ENCODE measurements around the gene RACGAP1.
A peak's percentile ranks its signal among the peaks of the same experiment; 100 is the strongest.
"Not testable (repeated sequence)": the region's sequence is repeated elsewhere in the genome, so short reads cannot be mapped to it uniquely, and the experiment has no call there.

RACGAP1 gene

GRCh38 chr12:50055831-50056638 lies 30.7 kb upstream of the RACGAP1 start:
- FAIRE-seq, result no peak

GRCh38 chr12:50053583-50053982 lies 28.3 kb upstream of the RACGAP1 start:
- no peak for FAIRE-seq

GRCh38 chr12:50052964-50053363 lies 27.7 kb upstream of the RACGAP1 start:
- no peak for FAIRE-seq

- no peak for FAIRE-seq
Measured at GRCh38 chr12:50052544-50052943, 27.2 kb upstream of the RACGAP1 start.

GRCh38 chr12:50051101-50051806 lies 26.0 kb upstream of the RACGAP1 start:
- FAIRE-seq, result no peak

GRCh38 chr12:50050410-50051098 lies 25.3 kb upstream of the RACGAP1 start:
- no peak for FAIRE-seq

- no peak for FAIRE-seq
Measured at GRCh38 chr12:50050119-50050385, 24.8 kb upstream of the RACGAP1 start.

GRCh38 chr12:50049254-50050118 lies 24.2 kb upstream of the RACGAP1 start:
- FAIRE-seq, result no peak

GRCh38 chr12:50047693-50048250 lies 22.5 kb upstream of the RACGAP1 start:
- FAIRE-seq, result no peak

GRCh38 chr12:50043854-50044253 lies 18.6 kb upstream of the RACGAP1 start:
- FAIRE-seq, result no peak

- FAIRE-seq, result no peak
Measured at GRCh38 chr12:50043308-50043707, 18.0 kb upstream of the RACGAP1 start.

GRCh38 chr12:50042693-50043092 lies 17.4 kb upstream of the RACGAP1 start:
- FAIRE-seq, result no peak

GRCh38 chr12:50041962-50042361 lies 16.7 kb upstream of the RACGAP1 start:
- no peak for FAIRE-seq

GRCh38 chr12:50041062-50041860 lies 16.0 kb upstream of the RACGAP1 start:
- FAIRE-seq, result no peak

GRCh38 chr12:50040657-50041056 lies 15.4 kb upstream of the RACGAP1 start:
- FAIRE-seq, result no peak

GRCh38 chr12:50039151-50039835 lies 14.0 kb upstream of the RACGAP1 start:
- FAIRE-seq, result peak; percentile 33

GRCh38 chr12:50038336-50038735 lies 13.0 kb upstream of the RACGAP1 start:
- no peak for FAIRE-seq

- no peak for FAIRE-seq
Measured at GRCh38 chr12:50032854-50033581, 7.7 kb upstream of the RACGAP1 start.

GRCh38 chr12:50032515-50032853 lies 7.2 kb upstream of the RACGAP1 start:
- no peak for FAIRE-seq

GRCh38 chr12:50030449-50030848 lies 5.2 kb upstream of the RACGAP1 start:
- not testable (repeated sequence) for FAIRE-seq

- no peak for FAIRE-seq
Measured at GRCh38 chr12:50026691-50027090, 1.4 kb upstream of the RACGAP1 start.

Data from G401.6 (cell line).